Chondrocyte (in vitro differentiated cells): Measurements from ENCODE around the gene RFFL. TPM values are rescaled to one million over a fixed set of nuclear protein-coding genes. Genes with fewer than 3 reads are reported as not detected.

ENCODE experiments used
- DNase-seq: peaks from one replicate; pipeline ENCODE4 v3.0.0; 2021; ENCODE audit warnings: mixed read lengths, low spot score
- H3K27ac Mint-ChIP-seq: one replicate; pipeline ENCODE4 v1.8.0; 2021; ENCODE audit warnings: mild to moderate bottlenecking, moderate library complexity, mixed read lengths; ENCODE audit not compliant: unreplicated experiment
- H3K27me3 Mint-ChIP-seq: 2 replicates; pipeline ENCODE4 v1.8.0; 2021; ENCODE audit warnings: low read depth, mixed read lengths
- H3K36me3 Mint-ChIP-seq: 2 replicates; pipeline ENCODE4 v1.8.0; 2021; ENCODE audit warnings: low read depth, mixed read lengths
- H3K4me1 Mint-ChIP-seq: 2 replicates; pipeline ENCODE4 v1.8.0; 2021; ENCODE audit warnings: low read depth, mild to moderate bottlenecking, mixed read lengths
- H3K4me3 Mint-ChIP-seq: one replicate; pipeline ENCODE4 v1.8.0; 2021; ENCODE audit warnings: mild to moderate bottlenecking, moderate library complexity, mixed read lengths; ENCODE audit not compliant: unreplicated experiment
- H3K9me3 Mint-ChIP-seq: 2 replicates; pipeline ENCODE4 v1.8.0; 2021; ENCODE audit warnings: low read depth, mixed read lengths
- total RNA-seq: library from RNA; stranded (reverse); gene quantifications from 3 replicates; pipeline ENCODE4 v1.2.1, GENCODE V29; 2021
- TF ChIP-seq, protein P1 (sequence below): fragments of 200-600 bp; sonication (generic); IDR thresholded peaks from 2 replicates; pipeline ENCODE4 v1.5.0; 2021; ENCODE audit warnings: antibody characterized with exemption, mild to moderate bottlenecking, moderate library complexity

The RFFL gene
- total RNA-seq, 1 donor from 2014 or later, result 11.1 TPM

DNA sequence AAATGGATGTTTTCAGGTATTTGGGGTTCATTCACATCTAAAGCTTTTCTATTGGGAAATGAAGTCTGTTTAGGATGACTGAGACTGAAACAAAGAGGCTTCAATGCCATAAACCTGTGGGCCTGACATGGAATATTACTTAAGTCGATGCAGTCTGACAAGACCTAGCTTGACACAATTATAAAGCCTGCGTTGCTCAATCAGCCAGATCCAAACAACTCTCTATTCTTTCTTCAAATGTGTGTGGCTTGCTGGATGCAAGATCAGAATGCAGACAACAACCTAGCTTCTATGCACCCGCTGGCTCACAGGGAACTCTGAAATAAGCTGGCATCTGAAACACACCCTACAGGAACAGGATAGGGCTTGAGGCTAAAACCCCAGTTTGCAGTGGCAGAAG lies 40.0 kb downstream of the RFFL start:
- no peak for DNase-seq
- H3K36me3 Mint-ChIP-seq, result peaks cover 5% of the 10 kb centered on the region
- H3K4me3 Mint-ChIP-seq, result no peak overlapping the region
- H3K9me3 Mint-ChIP-seq, result no peaks in the 10 kb centered on the region
- TF ChIP-seq, protein P1, sequence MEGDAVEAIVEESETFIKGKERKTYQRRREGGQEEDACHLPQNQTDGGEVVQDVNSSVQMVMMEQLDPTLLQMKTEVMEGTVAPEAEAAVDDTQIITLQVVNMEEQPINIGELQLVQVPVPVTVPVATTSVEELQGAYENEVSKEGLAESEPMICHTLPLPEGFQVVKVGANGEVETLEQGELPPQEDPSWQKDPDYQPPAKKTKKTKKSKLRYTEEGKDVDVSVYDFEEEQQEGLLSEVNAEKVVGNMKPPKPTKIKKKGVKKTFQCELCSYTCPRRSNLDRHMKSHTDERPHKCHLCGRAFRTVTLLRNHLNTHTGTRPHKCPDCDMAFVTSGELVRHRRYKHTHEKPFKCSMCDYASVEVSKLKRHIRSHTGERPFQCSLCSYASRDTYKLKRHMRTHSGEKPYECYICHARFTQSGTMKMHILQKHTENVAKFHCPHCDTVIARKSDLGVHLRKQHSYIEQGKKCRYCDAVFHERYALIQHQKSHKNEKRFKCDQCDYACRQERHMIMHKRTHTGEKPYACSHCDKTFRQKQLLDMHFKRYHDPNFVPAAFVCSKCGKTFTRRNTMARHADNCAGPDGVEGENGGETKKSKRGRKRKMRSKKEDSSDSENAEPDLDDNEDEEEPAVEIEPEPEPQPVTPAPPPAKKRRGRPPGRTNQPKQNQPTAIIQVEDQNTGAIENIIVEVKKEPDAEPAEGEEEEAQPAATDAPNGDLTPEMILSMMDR, result no peak
- no peaks in the 10 kb centered on the region for H3K27me3 Mint-ChIP-seq
- H3K27ac Mint-ChIP-seq, result peak overlapping the region; percentile 99
- peaks cover 45% of the 10 kb centered on the region for H3K4me1 Mint-ChIP-seq

DNA sequence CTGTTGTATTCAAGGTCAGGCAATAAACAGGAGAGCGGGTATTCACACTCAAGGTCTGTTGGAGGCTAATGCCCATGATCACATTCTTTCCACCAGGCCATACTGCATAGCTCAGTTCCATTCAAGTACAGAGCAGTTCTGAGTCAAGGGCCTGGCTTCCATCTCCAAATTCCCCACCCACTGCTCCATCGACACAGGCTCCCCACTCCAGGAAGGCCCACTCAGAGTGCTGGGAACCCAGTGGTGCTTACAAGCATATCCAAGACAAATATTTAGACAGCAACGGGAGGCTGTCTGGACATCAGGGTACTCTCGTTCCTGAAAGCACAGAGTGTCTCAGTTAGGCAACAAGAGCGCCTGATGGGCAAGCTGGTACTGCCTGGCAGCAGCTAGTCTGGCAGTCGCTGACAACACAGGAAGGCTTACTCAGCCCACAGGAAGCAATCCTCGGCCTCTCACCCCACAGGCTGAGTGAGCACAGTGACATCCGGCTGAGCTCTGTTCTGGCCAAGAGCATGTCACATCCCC lies 40.9 kb downstream of the RFFL start:
- H3K27ac Mint-ChIP-seq, result peak overlapping the region; percentile 99
- peak; percentile 96 for DNase-seq
- H3K4me3 Mint-ChIP-seq, result peak overlapping the region; percentile 54

DNA sequence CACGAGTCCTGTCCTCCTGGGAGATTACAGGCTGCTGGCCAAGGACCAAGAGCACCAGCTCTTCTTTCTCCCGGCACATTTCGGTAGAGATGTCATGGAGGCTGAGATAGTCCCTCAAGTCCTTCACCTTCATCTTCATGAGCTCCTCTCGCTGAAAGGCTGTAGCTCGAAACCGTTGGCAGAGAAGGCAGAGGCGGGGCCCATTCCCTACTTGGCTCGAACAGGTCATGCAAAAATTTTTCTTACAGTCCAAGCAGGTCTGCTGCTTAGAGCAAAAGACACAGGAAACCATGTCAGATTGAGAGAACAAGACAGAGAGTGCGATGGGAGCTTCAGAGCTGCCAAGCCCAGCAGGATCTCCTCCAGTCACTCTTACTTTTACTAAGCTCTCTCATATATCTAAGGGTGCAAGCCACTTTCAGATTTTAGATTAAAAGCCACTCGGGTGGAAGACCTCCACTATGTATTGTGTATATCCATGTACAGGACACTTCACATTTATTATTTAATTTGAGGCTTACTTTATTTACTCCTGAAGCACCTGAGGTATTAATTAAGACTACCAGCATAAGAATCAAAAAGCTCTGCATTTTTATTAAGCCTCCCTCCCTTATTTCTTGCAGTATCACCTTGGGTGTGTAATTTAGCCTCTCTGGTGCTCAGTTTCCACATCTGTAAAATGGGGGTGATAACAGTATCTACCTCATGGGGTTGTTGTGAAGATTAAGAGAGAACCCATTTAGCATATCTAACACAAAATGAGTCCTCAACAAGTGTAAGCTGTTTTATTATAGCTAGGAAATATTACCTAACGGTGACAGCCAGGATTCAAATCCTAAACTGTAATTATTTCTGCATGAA lies 41.8 kb downstream of the RFFL start:
- Mint-ChIP-seq H3K36me3 (peaks cover 16% of the 10 kb centered on the region), H3K4me3 (no peak overlapping the region), H3K27me3 (no peaks in the 10 kb centered on the region), H3K9me3 (no peaks in the 10 kb centered on the region), H3K4me1 (peaks cover 41% of the 10 kb centered on the region), H3K27ac (peak overlapping the region; percentile 99)
- TF ChIP-seq, protein P1, result no peak
- DNase-seq, result no peak

More for the DNA sequence above, 40.9 kb downstream of the RFFL start:
- Mint-ChIP-seq H3K9me3 (no peaks in the 10 kb centered on the region), H3K4me1 (peaks cover 41% of the 10 kb centered on the region), H3K27me3 (no peaks in the 10 kb centered on the region), H3K36me3 (peaks cover 10% of the 10 kb centered on the region)
- TF ChIP-seq, protein P1, result peak; percentile 71

DNA sequence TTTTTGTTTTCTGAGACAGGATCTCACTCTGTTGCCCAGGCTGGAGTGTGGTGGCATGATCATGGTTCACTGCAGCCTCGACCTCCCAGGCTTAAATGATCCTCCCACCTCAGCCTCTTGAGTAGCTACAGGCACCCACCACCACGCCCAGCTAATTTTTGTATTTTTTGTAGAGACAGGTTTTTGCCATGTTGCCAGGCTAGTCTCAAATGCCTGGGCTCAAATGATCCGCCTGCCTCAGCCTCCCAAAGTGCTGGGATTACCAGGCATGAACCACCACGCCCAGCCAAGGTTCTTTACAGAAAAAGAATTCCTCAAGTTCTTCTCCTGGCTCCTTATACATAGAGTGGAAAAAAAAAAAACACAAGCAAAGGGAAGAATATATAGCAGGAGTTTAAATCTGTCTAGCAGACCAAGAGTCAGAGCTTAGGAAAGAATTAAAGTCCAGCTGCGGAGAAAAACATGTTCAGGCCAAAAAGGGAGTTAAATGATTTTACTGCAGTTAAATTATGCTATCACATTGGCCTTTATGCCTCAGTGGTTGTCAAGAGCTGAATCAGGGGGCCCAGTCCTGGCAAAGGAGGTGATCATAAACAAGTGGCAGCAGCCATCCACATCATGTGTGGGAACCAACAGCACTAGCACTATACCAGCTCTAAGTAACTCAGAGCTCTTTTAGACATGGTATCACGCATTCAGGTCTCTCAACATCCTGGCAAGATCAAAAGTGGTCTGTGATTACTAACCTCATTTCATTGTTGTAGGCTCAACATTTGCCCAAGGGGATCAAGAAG lies 43.9 kb downstream of the RFFL start:
- TF ChIP-seq, protein P1, result no peak
- Mint-ChIP-seq H3K4me3 (no peak overlapping the region), H3K4me1 (peaks cover 38% of the 10 kb centered on the region), H3K9me3 (no peaks in the 10 kb centered on the region), H3K27ac (no peak overlapping the region), H3K36me3 (peaks cover 26% of the 10 kb centered on the region), H3K27me3 (no peaks in the 10 kb centered on the region)
- no peak for DNase-seq

DNA sequence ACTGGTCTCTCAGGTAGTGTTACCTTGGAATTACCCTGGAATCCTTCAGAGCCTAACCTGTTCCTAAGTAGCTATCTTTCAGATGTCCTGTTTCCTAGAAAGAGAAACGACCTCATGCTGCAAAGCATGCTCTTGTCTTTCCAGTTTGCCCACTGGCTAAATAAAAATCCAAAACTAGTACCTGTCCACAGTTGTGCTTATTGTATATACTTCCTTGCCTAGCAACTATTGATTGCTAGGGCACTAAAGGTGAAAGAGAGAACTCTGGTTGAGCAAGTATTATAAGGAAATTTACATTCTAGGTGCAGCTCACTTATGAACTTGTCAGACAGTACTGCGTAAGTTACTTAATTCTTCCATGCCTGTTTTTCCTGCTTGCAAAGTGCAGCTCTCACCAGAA lies 44.7 kb downstream of the RFFL start:
- Mint-ChIP-seq H3K27me3 (no peaks in the 10 kb centered on the region), H3K4me1 (peaks cover 38% of the 10 kb centered on the region), H3K27ac (no peak overlapping the region), H3K4me3 (no peak overlapping the region), H3K9me3 (no peaks in the 10 kb centered on the region), H3K36me3 (peaks cover 26% of the 10 kb centered on the region)
- TF ChIP-seq, protein P1, result no peak
- no peak for DNase-seq
